NOMO-1 (cell line): Measurements from ENCODE around the gene AHRR.

ENCODE experiments used
- DNase-seq, 2 experiments: peaks; one replicate each; lab custom pipeline; 2025; ENCODE audit not compliant: unreplicated experiment in 2 of 2; lab: John Stamatoyannopoulos, UW

Gene AHRR

DNA sequence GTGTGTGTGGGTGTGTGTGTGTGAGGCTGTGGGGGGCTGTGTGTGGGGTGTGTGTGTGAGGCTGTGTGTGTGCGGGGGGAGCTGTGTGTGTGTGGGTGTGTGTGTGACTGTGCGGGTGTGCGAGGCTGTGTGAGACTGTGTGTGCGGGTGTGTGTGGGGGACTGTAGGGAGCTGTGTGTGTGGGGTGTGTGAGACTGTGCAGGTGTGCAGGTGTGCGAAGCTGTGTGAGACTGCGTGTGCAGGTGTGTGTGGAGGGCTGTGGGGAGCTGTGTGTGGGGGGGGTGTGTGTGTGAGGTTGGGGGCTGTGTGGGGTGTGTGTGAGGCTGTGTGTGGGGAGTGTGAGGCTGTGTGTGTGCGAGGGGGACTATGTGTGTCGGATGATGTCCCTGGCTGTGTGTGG is 23.2 kb downstream of the AHRR start:
- no peak for DNase-seq

DNA sequence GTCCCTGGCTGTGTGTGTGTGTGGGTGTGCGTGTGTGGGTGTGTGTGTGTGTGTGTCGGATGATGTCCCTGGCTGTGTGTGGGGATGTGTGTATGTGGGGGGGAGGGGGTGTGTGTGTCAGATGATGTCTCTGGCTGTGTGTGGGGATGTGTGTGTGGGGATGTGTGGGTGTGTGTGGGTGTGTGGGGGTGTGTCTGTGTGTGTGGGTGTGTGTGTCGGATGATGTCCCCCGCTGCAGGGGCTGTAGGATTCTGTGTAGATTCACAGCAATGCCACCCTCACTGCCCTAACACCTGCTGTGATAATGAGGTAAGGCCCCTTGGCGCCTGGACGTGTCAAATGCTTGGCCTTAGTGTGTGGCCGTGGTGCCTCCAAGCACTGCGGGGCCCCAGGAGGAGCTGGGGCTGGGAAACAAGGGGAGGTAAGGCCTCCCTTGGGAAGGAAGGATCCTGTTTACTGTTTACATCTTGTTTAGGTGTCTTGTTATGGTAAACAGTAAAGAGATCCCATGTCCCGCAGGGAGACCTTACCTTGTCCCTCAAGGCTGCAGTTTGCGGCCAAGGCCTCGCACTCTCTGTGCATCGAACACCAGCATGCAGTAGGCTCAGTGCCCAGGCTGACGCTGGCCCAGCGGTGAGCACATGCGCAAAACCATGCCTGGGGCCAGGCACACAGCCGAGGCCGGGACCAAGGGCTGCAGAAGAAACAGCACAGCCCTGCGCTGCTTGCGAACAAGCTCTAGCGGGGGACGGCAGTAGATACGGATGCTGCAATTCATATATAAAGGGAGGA is 24.1 kb downstream of the AHRR start:
- no peak for DNase-seq

DNA sequence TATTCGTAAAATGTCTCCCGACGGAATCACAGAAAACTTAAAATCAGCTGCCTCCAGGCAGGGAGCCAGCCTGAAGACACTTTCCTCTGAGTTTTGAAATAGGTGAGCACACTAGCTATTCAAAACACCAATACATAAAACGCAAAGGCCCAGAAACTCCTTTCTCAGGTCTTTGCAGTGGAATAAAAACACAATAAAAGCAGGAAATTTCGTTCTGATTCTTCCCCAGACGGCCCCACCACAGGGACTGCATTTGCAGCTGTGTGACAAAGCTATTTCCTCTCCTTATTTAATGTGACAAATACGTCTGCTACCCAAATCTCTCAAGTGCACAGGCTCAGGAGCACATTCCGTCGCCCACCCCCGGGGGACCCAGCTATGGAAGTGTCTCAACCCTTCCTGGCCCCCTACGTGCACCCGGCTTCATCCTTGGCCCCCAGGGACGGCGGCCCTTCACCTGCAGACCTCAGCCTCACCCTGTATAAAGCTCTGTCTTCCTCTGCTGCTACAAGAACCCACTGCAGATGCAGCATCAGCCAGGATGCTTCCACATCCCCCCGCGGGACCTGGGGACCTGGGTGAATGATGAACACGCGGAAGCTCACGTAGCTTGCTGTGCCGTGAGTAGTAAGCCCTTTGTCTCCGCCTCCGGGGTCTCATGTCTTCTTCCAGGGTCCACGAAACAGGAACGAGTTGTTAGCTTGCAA is 24.9 kb downstream of the AHRR start:
- no peak for DNase-seq

DNA sequence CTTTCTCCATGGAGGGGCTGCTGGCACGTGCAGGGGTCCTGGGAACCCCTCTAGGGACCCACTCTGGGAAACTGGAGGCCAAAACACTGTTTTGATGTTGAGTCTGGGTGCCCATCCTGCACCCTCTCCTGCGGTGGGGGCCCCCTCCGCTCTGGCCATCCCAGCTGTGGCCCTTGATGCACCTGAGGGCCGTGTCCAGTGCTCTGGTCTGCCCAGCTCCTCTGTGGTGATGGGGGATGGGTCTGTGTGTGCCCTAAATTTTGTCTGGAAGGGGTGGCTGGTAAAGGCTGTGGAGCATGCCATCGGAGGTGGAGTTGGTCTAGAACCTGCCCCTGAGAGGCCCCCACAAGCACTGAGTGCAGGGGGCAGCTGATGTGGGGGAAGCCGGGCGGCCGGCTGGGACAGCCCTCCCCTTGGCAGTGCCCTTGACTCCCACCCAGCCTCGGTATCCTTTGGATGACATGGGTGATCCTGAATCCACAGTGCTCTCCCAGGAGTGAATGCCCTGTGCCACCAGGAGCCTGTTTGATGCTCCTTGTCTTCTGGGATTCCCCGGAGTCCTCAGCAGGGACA is 26.3 kb downstream of the AHRR start:
- no peak for DNase-seq

DNA sequence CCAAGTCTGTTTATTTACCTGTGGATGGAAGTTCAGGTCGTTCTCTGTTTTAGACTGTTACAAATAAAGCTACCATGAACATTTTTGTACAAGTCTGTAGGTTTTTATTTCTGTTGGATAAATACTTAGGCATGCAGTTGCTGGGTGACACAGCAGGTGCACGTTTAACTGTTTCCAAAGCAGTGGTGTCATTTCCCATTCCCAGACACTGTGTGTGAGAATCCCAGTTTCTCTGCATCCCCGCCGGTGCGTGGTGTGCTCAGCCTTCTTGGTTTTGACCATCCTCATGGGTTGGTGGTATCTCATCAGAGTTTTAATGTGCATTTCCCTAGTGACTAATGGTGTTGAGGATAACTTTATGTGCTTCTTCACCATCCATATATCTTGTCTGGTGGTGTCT is 27.2 kb downstream of the AHRR start:
- no peak for DNase-seq

DNA sequence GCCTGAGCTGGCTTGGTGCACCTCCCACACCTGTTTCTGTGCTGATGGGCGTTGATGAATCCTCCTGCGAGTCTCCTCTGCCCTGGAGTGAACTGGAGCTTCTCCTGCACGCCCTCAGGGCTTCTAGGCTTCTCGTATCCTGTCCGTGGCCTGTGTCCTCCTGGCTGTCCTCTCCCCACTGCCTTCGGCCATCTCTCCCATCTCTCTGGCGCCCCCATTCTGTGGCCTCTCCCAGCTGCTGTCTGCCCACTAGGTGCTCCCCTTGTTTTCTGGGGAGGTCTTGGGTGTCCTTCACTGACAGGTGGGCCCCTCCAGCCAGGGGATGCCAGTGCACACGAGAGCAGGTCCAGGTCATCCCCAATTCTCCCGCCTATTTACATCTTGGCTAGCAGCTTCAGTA is 28.8 kb downstream of the AHRR start:
- DNase-seq: no peak

DNA sequence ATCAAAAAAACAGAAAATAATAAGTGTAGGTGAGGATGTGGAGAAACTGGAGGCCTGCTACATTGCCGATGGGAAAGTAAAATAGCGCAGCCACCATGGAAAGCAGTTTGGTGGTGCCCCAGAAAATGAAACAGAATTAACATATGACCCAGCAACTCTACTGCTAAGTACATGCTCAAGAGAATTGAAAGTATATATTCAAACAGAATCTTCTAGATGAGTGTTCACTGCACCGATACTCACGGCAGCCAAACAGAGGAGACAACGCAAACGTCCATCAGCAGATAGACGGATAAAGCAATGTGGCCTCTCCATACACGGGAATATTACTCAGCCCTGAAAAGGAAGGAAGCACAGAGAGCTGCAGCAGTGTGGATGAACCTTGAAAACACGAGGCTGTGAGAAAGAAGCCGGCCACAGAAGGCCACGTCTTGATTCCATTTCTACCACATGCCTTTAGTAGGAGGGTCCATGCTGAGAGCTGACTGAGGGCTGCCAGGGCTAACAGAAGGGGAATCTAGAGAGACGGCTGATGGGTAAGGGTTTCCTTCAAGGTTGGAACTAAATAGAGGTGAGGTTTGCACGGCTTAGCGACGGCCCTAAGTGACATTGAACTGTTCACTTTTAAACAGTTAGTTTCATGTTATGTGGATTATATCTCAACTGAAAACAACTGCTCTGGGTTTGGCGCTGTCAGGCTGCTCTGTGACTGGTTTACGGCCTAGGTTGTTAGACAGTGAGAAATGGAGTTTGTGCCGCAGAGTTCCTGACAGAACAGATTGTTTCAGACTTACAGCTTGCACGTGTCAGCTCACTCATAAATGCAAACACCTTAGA is 29.8 kb downstream of the AHRR start:
- DNase-seq: no peak

DNA sequence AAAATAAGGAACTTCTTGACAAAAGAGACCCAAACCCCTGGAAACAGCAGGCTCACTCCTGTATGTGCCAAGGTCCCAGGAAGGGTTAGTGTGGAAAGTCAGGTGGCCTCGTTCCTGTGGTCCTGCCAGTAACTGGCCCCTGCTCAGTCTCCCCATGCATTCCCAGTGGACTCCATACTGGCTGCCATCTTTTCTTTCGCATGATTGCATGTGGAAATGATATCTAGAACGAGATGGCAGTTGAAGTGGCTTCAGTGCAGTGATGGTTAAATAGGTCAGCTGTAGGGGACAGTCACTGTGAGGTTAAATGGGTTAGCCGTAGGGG is 30.4 kb downstream of the AHRR start:
- DNase-seq: no peak

DNA sequence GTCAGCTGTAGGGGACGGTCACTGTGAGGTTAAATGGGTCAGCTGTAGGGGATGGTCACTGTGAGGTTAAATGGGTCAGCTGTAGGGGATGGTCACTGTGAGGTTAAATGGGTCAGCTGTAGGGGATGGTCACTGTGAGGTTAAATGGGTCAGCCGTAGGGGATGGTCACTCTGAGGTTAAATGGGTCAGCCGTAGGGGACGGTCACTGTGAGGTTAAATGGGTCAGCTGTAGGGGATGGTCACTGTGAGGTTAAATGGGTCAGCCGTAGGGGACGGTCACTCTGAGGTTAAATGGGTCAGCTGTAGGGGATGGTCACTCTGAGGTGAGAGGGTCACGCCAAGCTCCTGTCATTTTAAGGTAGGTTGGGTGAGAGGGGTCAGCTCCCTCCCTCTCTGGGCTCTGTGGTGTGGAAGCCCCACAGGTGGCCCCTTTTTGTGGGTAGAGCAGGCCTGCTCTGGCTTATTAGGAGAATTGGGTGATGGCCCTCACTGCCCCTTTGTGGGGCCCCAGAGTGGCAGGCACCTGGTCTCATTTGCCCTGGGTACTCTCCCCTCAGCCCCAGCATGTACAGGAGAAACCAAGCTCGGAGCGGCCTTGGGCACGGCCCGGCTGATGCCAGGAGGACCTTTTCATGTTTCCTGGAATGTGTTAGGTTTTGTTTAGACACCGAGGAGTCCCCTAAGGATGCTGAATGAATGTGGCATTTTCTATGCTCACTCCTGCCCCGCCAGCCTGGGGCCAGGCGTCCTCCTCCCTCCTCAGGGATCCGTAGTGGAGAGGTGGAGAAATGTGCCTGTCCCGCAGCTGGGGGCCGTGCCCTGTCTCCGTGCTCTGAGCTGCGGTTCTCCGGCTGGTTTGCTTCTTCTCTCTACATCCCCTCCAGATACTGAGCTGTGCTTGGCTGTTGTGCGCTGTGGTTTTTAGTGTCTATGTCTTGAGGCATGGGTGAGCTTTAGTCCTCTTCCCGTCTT is 31.4 kb downstream of the AHRR start:
- no peak for DNase-seq

DNA sequence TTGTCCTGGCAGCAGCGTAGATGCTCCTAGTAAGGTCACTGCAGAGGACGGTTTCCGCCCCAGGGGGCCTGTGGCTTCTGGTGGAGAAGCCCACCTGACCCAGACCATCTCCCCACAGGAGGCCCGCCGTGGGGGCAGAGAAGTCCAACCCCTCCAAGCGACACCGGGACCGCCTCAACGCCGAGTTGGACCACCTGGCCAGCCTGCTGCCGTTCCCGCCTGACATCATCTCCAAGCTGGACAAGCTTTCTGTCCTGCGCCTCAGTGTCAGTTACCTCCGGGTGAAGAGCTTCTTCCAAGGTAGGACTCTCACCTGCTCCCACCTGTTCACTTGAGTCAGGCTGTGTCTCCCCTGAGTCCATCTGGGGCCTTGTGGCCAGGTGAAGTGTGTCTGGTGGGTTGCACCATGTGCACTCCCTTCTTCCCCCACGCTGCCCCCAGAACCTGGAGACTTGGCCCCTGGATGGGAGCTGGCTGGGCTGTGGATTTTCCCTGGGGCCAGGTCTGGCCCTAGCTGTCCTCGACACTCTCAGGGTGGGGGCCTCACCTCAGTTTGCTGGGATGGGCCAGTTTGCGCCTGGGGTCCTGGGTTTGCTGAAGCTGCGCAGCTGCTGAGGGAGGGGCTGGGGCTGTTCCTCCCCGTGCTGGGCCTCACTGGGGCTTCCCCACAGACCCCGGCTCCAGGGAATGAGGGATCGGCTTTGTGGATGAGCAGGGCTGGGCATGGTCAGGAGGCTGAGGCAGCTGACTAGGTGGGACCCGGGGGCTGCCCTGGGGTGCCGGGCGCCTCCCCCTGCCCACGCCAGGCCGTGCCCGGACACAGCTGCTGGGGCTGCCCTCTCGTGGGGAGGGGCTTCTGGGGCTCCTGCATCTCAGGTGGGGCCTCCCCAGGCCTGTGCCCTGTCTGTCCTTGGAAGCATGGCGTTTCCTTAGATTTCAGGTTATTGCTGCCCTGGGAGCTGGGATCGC is 32.4 kb downstream of the AHRR start:
- DNase-seq: no peak

DNA sequence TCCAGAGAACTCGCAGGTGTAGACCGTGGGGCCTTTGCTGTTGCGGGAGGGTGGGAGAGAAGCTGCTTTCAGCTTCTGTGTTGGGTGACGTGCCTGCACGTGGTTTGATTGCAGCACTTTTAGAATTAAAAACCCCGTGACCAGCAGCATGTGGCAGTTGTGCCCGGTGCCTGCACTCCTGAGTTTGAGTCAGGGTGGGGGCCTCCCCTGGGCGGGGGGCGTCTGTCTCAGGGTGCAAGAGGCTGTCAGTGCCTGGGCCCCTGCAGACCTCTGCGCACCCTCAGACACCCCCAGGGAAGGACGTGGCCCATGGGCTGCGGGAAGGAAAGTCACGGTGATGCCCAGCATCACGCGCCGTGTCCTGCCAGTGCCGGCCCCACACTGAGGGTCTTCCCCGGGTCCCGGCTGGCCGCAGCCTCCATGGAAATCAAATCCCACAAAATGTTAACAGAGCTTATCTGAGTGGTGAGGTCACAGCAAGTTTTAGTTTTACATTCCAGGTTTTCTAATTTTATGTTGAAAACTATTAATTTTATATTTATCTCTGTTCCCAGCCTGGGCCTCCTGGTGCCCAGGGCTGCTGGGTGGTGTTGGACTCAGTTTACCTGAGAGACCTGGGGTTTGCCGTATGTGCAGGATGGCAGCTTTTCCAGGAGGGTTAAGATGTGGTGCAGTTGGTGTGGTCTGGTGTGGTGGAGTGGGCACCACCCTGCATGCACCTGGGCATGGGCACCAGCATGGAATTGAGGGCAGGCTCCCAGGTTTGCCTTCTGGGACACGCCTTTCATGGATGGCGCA is 33.3 kb downstream of the AHRR start:
- no peak for DNase-seq

DNA sequence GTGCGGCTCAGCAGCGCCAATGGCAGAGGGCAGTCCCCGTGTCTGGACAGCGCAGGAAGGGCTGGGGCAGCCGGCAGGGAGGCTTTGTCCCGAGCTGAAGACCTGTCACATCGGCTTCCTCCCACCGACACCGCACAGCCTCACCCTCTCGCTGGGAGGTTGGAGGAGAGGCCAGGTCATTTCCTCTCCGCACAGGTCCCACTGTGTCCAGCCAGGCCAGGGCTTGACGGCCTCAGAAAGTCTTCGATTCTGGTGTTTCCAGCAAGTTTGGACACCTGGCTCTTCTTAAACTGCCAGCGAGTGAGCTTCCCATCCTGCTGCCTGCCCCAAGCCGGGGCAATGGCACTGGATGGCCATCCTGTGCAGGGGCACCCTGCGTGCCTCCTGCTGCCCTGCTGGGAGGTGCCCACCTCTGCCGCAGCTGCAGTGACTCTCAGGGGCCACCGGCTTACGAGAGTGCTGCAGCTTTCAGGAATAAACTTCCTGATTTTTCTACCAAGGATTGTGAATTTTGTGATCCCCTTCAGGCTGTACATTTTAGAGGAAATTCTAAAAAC is 33.9 kb downstream of the AHRR start:
- DNase-seq: no peak

DNA sequence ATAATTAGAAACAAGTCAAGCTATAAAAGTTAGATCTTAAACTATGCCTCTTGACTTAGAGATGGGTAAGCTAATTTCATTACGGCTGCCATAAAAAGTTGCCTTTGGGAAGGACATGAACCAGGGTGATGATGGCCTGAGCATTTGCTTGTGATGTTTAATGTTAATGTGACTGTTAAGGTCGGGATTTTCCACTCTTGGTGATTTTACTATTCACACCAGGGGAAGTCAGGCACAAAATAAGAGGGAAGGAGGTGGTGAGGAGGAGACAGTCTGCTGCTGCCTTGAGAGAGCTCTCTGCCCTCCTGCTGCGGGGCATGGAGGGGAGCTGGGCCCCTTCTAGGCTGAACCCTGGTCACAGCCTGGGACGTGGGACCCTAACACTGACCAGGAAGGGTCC is 34.4 kb downstream of the AHRR start:
- no peak for DNase-seq

DNA sequence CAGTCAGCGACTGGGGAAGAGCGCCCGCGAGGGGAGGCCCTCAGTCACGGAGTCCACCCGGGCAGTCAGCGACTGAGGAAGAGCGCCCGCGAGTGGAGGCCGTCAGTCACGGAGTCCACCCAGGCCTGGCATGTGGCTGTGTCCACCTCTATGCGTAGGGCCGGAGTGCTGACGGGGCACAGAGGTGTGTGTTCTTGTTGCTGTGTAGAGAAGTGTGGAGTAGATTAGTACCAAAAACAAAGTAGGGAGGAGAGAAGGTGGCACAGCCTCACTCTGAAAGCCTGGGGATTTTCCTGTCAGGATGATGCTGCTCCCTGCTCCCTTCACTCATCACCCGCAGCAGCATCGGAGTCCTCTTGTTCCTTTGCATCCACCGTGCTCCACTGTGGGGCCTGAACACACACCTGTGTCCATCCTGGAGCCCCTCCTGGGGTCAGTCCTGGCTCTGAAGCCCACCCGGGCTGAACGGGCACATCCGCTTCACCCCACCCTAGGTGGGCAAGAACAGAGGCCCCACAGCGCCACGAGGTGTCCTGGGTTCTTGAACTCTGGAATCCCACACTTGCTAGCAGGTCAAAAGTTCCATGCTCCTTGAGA is 37.9 kb downstream of the AHRR start:
- DNase-seq: no peak

DNA sequence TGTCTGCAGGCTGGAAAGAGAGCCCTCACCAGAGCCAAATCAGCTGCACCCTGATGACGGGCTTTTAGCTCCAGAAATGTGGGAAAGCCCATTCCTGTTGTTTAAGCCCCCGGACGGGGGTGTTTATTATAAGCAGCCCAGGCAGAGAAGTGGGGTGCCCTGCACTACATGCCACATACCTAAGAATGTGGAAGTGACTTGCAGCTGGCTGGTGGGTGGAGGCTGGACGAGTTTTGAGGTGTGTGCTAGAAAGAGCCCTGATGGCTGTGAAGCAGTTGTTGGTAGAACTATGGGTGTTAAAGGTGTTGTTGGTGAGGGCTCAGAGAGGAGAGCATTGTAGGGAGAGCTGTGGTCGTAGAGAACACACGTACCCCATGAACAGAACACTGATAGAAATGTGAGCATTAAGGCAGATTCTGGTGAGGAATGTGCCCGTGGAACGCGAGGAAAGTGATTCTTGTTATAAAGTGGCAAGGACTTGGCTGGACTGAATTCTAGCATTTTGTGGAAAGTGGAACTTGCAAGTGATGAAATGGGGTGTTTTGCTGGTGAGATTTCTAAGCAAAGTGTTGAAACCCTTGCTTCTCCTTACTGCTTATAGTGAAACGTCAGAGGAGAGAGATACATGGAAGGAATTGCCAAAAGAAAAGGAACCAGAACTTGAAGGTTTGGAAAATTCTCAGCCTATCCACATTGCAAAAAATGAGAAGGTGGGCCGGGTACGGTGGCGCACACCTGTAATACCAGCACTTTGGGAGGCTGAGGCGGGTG is 38.9 kb downstream of the AHRR start:
- peak; percentile 81 to 97 for DNase-seq

DNA sequence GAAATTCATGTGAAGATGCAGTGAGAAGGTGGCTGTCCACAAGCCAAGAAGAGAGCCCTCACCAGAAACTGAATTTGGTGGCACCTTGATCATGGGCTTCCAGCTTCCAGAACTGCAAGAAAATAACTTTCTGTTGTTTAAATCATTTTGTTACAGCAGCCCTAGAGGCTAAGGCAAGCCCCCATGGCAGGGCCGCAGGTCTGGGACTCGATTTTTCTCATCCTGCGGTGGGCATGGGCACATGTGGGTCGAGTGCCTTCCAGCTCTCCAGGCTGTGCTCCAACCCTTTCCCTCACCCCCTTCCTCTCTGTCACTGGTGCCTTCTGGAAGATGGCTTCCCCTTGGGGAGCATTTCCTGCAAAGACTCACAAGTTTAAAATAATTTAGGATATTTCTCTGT is 40.7 kb downstream of the AHRR start:
- no peak for DNase-seq
